Measurements from ENCODE around the gene AICDA.
"Not testable (repeated sequence)": the region's sequence is repeated elsewhere in the genome, so short reads cannot be mapped to it uniquely, and the experiment has no call there.

AICDA gene

DNA sequence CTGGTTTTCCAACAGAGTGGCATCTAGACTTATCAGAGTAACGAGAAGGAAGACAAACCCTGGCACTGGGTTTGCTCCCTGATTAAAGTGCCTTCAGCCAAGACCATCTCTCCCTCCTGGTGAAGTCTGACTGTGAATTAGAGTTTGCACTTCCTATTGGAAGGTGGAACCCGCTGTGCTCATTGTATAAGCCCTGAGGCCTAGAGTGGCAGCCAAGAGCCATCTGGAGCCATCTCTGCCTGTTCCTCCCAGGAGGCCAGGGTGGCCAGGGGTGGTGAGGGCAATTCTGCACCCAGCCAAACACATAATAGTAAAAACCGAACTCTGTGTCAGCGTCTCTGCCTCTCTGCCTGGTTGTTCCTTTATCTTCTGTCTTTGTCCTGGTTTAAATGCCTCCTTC is 25.0 kb upstream of the AICDA start:
- H3K9ac ChIP-seq (ENCODE audit: low read depth, low read length), result no peak overlapping the region
- H3K36me3 ChIP-seq (ENCODE audit: insufficient read depth, low read length), result no peaks in the 10 kb centered on the region
- H3K4me2 ChIP-seq (ENCODE audit: low read length), result no peak overlapping the region
- H3K27me3 ChIP-seq (ENCODE audit: control insufficient read depth, insufficient read depth, low read length), result no peaks in the 10 kb centered on the region
- no peaks in the 10 kb centered on the region for H3K9me3 ChIP-seq (replicated peaks; ENCODE audit: low read length)
- no peak overlapping the region for H3K4me3 ChIP-seq (ENCODE audit: low read length)
- no peaks in the 10 kb centered on the region for H3K4me1 ChIP-seq (ENCODE audit: control insufficient read depth, insufficient read depth, low read length)

DNA sequence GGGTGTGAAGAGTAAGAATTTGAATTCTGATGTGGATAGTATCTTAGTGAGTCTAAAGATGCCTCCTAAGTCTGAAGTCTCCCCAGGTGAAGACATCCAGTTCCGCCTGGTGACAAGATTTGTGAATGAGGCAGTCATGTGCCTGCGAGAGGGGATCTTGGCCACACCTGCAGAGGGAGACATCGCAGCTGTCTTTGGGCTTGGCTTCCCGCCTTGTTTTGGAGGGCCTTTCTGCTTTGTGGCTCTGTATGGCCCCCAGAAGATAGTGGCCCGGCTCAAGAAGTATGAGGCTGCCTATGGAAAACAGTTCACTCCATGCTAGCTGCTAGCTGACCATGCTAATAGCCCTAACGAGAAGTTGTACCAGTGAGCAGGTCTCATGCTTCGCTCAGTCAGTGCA is 24.6 kb upstream of the AICDA start:
- Histone ChIP-seq H3K27me3 (ENCODE audit: control insufficient read depth, insufficient read depth, low read length) (no peaks in the 10 kb centered on the region), H3K9me3 (replicated peaks; ENCODE audit: low read length) (no peaks in the 10 kb centered on the region), H3K9ac (ENCODE audit: low read depth, low read length) (no peak overlapping the region), H3K36me3 (ENCODE audit: insufficient read depth, low read length) (no peaks in the 10 kb centered on the region), H3K4me3 (ENCODE audit: low read length) (no peak overlapping the region), H3K4me2 (ENCODE audit: low read length) (no peak overlapping the region), H3K4me1 (ENCODE audit: control insufficient read depth, insufficient read depth, low read length) (no peaks in the 10 kb centered on the region)

DNA sequence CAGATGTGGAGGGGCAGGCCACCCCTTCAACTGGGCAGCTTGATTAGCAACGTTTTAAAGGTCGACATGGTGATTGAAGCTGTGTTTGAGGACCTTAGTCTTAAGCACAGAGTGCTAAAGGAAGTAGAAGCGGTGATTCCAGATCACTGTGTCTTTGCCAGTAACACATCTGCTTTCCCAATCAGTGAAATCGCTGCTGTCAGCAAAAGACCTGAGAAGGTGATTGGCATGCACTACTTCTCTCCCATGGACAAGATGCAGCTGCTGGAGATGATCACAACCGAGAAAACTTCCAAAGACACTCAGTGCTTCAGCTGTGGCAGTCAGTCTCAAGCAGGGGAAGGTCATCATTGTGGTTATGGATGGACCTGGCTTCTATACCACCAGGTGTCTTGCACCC is 23.9 kb upstream of the AICDA start:
- no peaks in the 10 kb centered on the region for H3K36me3 ChIP-seq (ENCODE audit: insufficient read depth, low read length)
- H3K4me3 ChIP-seq (ENCODE audit: low read length), result no peak overlapping the region
- H3K9me3 ChIP-seq (replicated peaks; ENCODE audit: low read length), result no peaks in the 10 kb centered on the region
- H3K4me2 ChIP-seq (ENCODE audit: low read length), result no peak overlapping the region
- H3K27me3 ChIP-seq (ENCODE audit: control insufficient read depth, insufficient read depth, low read length), result no peaks in the 10 kb centered on the region
- H3K9ac ChIP-seq (ENCODE audit: low read depth, low read length), result no peak overlapping the region
- no peaks in the 10 kb centered on the region for H3K4me1 ChIP-seq (ENCODE audit: control insufficient read depth, insufficient read depth, low read length)

DNA sequence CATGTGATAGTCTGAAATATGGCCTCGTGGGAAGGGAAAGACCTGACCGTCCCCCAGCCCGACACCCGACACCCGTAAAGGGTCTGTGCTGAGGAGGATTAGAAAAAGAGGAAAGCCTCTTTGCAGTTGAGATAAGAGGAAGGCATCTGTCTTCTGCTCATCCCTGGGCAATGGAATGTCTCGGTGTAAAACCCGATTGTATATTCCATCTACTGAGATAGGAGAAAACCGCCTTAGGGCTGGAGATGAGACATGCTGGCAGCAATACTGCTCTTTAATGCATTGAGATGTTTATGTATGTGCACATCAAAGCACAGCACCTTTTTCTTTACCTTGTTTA is 23.3 kb upstream of the AICDA start:
- H3K9me3 ChIP-seq (replicated peaks; ENCODE audit: low read length); H3K4me3 ChIP-seq (ENCODE audit: low read length); H3K9ac ChIP-seq (ENCODE audit: low read depth, low read length); H3K4me2 ChIP-seq (ENCODE audit: low read length); H3K27me3 ChIP-seq (ENCODE audit: control insufficient read depth, insufficient read depth, low read length); H3K4me1 ChIP-seq (ENCODE audit: control insufficient read depth, insufficient read depth, low read length); H3K36me3 ChIP-seq (ENCODE audit: insufficient read depth, low read length): not testable (repeated sequence)

DNA sequence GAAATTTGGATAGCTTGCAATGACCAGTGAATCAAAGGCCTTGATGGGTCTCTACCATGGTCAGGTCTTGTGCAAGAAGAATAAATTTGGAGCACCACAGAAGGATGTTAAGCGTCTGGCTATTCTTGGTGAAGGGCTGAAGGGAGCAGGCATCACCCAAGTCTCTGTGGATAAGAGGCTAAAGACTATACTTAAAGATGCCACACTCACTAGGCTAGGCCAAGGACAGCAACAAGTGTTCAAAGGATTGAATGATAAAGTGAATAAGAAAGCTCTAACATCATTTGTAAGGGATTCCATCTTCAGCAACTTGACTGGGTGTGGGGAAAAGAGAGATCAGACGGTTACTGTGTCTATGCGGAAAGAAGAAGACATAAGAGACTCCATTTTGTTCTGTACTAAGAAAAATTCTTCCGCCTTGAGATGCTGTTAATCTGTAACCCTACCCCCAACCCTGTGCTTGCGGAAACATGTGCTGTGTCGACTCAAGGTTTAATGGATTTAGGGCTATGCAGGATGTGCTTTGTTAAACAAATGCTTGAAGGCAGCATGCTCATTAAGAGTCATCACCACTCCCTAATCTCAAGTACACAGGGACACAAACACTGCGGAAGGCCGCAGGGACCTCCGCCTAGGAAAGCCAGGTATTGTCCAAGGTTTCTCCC is 22.8 kb upstream of the AICDA start:
- not testable (repeated sequence) for H3K4me2 ChIP-seq (ENCODE audit: low read length); H3K27me3 ChIP-seq (ENCODE audit: control insufficient read depth, insufficient read depth, low read length); H3K36me3 ChIP-seq (ENCODE audit: insufficient read depth, low read length); H3K9ac ChIP-seq (ENCODE audit: low read depth, low read length); H3K9me3 ChIP-seq (replicated peaks; ENCODE audit: low read length); H3K4me3 ChIP-seq (ENCODE audit: low read length); H3K4me1 ChIP-seq (ENCODE audit: control insufficient read depth, insufficient read depth, low read length)

DNA sequence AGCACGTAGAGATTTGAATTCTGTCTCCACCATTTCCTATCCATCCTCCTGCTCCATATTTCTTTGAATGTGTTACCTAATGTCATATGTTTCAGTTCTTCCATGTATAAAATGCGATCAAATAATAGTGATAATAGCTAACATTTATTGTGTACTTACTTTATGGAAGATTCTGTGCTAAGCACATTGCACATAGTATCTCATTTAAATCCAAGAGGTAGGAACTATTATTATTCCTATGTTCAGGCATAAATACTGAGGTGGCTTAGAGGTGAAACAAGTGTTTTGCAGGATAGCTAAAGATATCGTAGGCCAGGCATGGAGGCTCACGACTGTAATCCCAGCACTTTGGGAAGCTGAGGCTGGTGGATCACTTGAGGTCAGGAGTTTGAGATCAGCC is 17.5 kb upstream of the AICDA start:
- Histone ChIP-seq H3K4me2 (ENCODE audit: low read length) (no peak overlapping the region), H3K9me3 (replicated peaks; ENCODE audit: low read length) (no peaks in the 10 kb centered on the region), H3K9ac (ENCODE audit: low read depth, low read length) (peak overlapping the region; percentile 44), H3K27me3 (ENCODE audit: control insufficient read depth, insufficient read depth, low read length) (no peaks in the 10 kb centered on the region), H3K36me3 (ENCODE audit: insufficient read depth, low read length) (no peaks in the 10 kb centered on the region), H3K4me3 (ENCODE audit: low read length) (no peak overlapping the region), H3K4me1 (ENCODE audit: control insufficient read depth, insufficient read depth, low read length) (peaks cover 13% of the 10 kb centered on the region)

DNA sequence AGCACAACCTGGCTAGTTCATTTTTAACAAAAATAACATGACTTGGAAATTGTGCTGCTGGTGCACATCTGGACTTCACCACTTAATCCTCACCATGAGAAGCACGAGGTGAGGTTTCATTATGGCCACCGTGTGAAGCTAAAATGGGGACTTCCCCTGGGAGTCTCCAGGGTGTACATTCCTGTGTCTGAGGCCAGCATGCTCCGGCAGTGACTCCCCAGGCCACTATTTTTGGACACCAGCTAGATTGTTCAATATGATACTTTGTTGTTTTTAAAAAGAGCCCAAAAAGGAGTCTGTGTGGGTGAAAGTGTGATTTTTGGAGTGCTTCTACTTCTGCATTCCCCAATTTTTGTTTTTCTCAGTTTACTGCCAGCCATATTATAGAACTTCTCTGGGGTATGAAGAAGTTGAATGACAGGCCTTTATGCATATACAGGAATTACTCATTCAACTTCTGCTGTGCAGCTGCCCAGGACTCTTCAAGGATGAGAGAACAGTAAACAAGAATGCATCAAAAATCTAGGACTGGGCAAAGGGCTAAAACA is 16.9 kb upstream of the AICDA start:
- peak overlapping the region; percentile 20 for H3K4me2 ChIP-seq (ENCODE audit: low read length)
- H3K27me3 ChIP-seq (ENCODE audit: control insufficient read depth, insufficient read depth, low read length), result no peaks in the 10 kb centered on the region
- H3K4me1 ChIP-seq (ENCODE audit: control insufficient read depth, insufficient read depth, low read length), result peaks cover 13% of the 10 kb centered on the region
- peak overlapping the region; percentile 44 for H3K9ac ChIP-seq (ENCODE audit: low read depth, low read length)
- H3K4me3 ChIP-seq (ENCODE audit: low read length), result no peak overlapping the region
- no peaks in the 10 kb centered on the region for H3K9me3 ChIP-seq (replicated peaks; ENCODE audit: low read length)
- no peaks in the 10 kb centered on the region for H3K36me3 ChIP-seq (ENCODE audit: insufficient read depth, low read length)

DNA sequence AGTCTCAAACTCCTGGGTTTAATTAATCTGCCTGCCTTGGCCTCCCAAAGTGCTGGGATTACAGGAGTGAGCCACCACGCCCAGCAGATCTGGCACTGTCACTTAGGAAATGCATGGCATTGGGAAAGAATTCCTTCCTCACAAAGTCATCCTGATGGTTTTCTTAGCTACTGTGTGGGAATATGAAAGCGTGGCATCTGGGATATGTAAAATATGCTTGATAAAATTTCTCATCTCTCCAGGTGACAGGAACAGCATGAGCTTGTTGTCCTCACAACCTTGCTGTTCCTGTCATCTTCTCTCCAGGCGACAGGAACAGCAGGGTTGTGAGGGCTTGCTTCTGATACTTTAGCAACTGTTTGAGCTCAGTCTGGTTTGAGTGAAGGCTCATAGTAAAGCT is 16.1 kb upstream of the AICDA start:
- no peaks in the 10 kb centered on the region for H3K36me3 ChIP-seq (ENCODE audit: insufficient read depth, low read length)
- no peaks in the 10 kb centered on the region for H3K9me3 ChIP-seq (replicated peaks; ENCODE audit: low read length)
- no peak overlapping the region for H3K4me3 ChIP-seq (ENCODE audit: low read length)
- H3K9ac ChIP-seq (ENCODE audit: low read depth, low read length), result peak overlapping the region; percentile 30
- H3K4me1 ChIP-seq (ENCODE audit: control insufficient read depth, insufficient read depth, low read length), result peaks cover 13% of the 10 kb centered on the region
- H3K27me3 ChIP-seq (ENCODE audit: control insufficient read depth, insufficient read depth, low read length), result no peaks in the 10 kb centered on the region
- no peak overlapping the region for H3K4me2 ChIP-seq (ENCODE audit: low read length)

DNA sequence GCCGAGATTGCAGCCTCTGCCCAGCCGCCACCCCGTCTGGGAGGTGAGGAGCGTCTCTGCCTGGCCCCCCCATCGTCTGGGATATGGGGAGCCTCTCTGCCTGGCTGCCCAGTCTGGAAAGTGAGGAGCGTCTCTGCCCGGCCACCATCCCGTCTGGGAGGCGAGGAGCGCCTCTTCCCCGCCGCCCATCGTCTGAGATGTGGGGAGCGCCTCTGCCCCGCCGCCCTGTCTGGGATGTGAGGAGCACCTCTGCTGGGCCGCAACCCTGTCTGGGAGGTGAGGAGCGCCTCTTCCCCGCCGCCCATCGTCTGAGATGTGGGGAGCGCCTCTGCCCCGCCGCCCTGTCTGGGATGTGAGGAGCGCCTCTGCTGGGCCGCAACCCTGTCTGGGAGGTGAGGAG is 12.1 kb upstream of the AICDA start:
- not testable (repeated sequence) for H3K4me3 ChIP-seq (ENCODE audit: low read length); H3K9ac ChIP-seq (ENCODE audit: low read depth, low read length); H3K4me1 ChIP-seq (ENCODE audit: control insufficient read depth, insufficient read depth, low read length); H3K36me3 ChIP-seq (ENCODE audit: insufficient read depth, low read length); H3K9me3 ChIP-seq (replicated peaks; ENCODE audit: low read length); H3K4me2 ChIP-seq (ENCODE audit: low read length); H3K27me3 ChIP-seq (ENCODE audit: control insufficient read depth, insufficient read depth, low read length)

DNA sequence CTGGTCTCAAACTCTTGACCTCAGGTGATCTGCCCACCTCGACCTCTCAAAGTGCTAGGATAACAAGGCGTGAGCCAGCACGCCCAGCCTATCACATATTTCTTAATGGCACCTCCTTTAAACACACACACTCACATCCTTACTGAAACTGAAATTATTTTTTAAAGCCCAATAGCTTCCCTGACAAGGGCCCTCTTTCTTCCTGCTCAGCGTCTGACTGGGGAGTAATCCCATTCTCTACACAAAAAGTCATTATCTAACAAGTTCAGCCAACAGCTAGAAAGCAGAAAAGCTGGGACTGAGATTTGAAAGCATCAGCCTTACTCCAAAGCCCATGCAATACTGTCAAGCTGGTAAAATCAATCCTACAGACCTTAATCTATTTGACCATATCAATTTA is 10.0 kb upstream of the AICDA start:
- Histone ChIP-seq H3K9me3 (replicated peaks; ENCODE audit: low read length) (no peaks in the 10 kb centered on the region), H3K9ac (ENCODE audit: low read depth, low read length) (no peak overlapping the region), H3K4me3 (ENCODE audit: low read length) (no peak overlapping the region), H3K27me3 (ENCODE audit: control insufficient read depth, insufficient read depth, low read length) (no peaks in the 10 kb centered on the region), H3K4me1 (ENCODE audit: control insufficient read depth, insufficient read depth, low read length) (peaks cover 13% of the 10 kb centered on the region), H3K36me3 (ENCODE audit: insufficient read depth, low read length) (no peaks in the 10 kb centered on the region), H3K4me2 (ENCODE audit: low read length) (no peak overlapping the region)

DNA sequence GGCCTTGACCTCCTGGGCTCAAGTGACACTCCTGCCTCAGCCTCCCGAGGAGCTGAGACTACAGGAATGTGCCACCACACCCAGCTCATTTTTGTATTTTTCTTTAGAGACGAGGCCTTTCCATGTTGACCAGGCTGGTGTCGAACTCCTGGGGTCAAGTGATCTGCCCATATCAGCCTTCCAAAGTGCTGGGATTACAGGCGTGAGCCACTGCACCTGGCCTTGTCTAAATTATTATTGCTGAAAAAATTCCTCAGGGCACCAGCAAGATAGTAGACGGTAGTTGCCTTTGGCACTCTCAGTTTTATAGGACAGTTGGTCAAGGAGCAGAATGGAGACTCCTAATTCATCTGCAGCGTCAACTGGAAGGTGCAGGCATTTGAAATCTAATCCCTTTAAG is 2.5 kb upstream of the AICDA start:
- Histone ChIP-seq H3K4me3 (ENCODE audit: low read length) (no peak overlapping the region), H3K9ac (ENCODE audit: low read depth, low read length) (no peak overlapping the region), H3K9me3 (replicated peaks; ENCODE audit: low read length) (no peaks in the 10 kb centered on the region), H3K36me3 (ENCODE audit: insufficient read depth, low read length) (no peaks in the 10 kb centered on the region), H3K4me1 (ENCODE audit: control insufficient read depth, insufficient read depth, low read length) (peaks cover 13% of the 10 kb centered on the region), H3K4me2 (ENCODE audit: low read length) (no peak overlapping the region), H3K27me3 (ENCODE audit: control insufficient read depth, insufficient read depth, low read length) (no peaks in the 10 kb centered on the region)

DNA sequence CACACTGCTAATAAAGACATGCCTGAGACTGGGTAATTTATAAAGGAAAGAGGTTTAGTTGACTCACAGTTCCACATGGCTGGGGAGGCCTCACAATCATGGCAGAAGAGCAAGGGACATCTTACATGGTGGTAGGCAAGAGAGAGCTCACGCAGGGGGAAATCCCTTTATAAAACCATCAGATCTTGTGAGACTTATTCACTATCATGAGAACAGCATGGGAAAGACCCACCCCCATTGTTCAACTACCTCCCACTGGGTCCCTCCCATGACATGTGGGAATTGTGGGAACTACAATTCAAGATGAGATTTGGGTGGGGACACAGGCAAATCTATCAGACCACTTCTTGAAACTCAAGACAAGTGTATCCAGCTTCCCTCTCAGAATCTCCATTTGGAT is 1.2 kb upstream of the AICDA start:
- not testable (repeated sequence) for H3K27me3 ChIP-seq (ENCODE audit: control insufficient read depth, insufficient read depth, low read length); H3K4me2 ChIP-seq (ENCODE audit: low read length); H3K36me3 ChIP-seq (ENCODE audit: insufficient read depth, low read length); H3K4me3 ChIP-seq (ENCODE audit: low read length); H3K9ac ChIP-seq (ENCODE audit: low read depth, low read length); H3K9me3 ChIP-seq (replicated peaks; ENCODE audit: low read length)
- H3K4me1 ChIP-seq (ENCODE audit: control insufficient read depth, insufficient read depth, low read length), result peaks cover 11% of the 10 kb centered on the region
